Ovary (tissue), 9 donors: ENCODE data around the gene ANTXR2. TPM values are rescaled to one million over a fixed set of nuclear protein-coding genes. Genes with fewer than 3 reads are reported as not detected.

Experiments
- DNase-seq, 5 donors: peaks; one replicate each; pipeline ENCODE4 v3.0.0-alpha.2; 2019 to 2020
- H3K27ac ChIP-seq, 2 donors: fragments of 200-600 bp; one replicate each; pipeline versions ENCODE4 v1.5.1 to v1.8.0; 2019 to 2022
- H3K27me3 ChIP-seq: fragments of 200-600 bp; one replicate; pipeline ENCODE4 v1.8.0; 2022
- H3K36me3 ChIP-seq: fragments of 200-600 bp; sonication (generic); one replicate; pipeline ENCODE4 v1.5.1; 2019
- H3K4me1 ChIP-seq: one replicate; pipeline ENCODE4 v1.8.1; 2013; ENCODE audit warnings: mild to moderate bottlenecking, moderate library complexity; ENCODE audit not compliant: insufficient read depth
- H3K4me3 ChIP-seq: fragments of 200-600 bp; sonication (generic); one replicate; pipeline ENCODE4 v1.5.1; 2017
- H3K9me3 ChIP-seq, 2 donors: fragments of 200-600 bp in 1 of 2; sonication (generic) in 1 of 2; one replicate each; pipeline versions ENCODE4 v1.5.1 to v1.8.1; 2013 to 2019; ENCODE audit warnings: mild to moderate bottlenecking in 1 of 2, moderate library complexity in 1 of 2
- EP300 ChIP-seq: sonication (generic); formaldehyde crosslinking; IDR thresholded peaks from one replicate; pipeline ENCODE4 v1.6.1; 2017; ENCODE audit warnings: antibody characterized with exemption
- POLR2A ChIP-seq: fragments of 450-650 bp; IDR thresholded peaks from one replicate; pipeline ENCODE4 v1.6.1; 2017; ENCODE audit warnings: antibody characterized with exemption, mild to moderate bottlenecking, moderate library complexity
- WGBS, 3 donors: extraction: QIAGEN DNeasy Blood & Tissue Kit in 1 of 3; methylation state at CpG; one replicate each; pipeline versions ENCODE4 v1.1.5 to v1.1.7; 2013 to 2017; 5-methylcytosine and 5-hydroxymethylcytosine counted together
- intact Hi-C, 4 donors: fragments of 100-400 bp; cut with DNase I; formaldehyde crosslinking; loops; one replicate each; pipeline versions ENCODE4 v1.11.0 to v1.15.1; 2022 to 2023
- polyA plus RNA-seq, 2 donors: library from polyadenylated mRNA; stranded (reverse); fragments of 200-250 nt in 1 of 2; fragments of 350-450 nt in 1 of 2; fragmentation: Illumina TruSeq in 1 of 2; extraction: RNeasy Lipid Tissue Mini Kit (QIAGEN cat#74804) in 1 of 2; gene quantifications; one replicate each; pipeline ENCODE4 v1.2.3, GENCODE V29; 2013 to 2014
- total RNA-seq, 7 donors: library from RNA; depleted of rRNA in 2 of 7; stranded (reverse); fragments of >200 nt in 2 of 7; fragmentation: NEBNext Ultra II Directional in 3 of 7; extraction: Animal tissue kit (Norgen Biotek cat#: 25700) in 3 of 7; gene quantifications; one replicate each; pipeline versions ENCODE4 v1.1.0 to v1.2.4, GENCODE V29; 2016 to 2023
- TF ChIP-seq, protein P1 (sequence below), 3 donors: fragments of 450-650 bp in 2 of 3; fragments of 200-600 bp in 1 of 3; IDR thresholded peaks; one replicate each; pipeline versions ENCODE4 v1.5.1 to v1.8.0; 2016 to 2022; ENCODE audit warnings: antibody characterized with exemption in 3 of 3, mild to moderate bottlenecking in 1 of 3
- donor health status: DM: no; HTN: no; CAD: no; lungs with moderate emphysema.
- donor health status: DM: no; HTN: no; CAD: no.
- donor health status: Bipolar disorder and iron deficiency.
- donor health status: DM: yes; HTN: yes; CAD: no.
- donor health status: DM: no; HTN: no; CAD: no.
- donor health status: DM: yes; HTN: yes; CAD: no.

ANTXR2 gene
- total and polyA plus RNA-seq, 9 donors, result 64.4 to 231 (median 88.7) TPM

DNA sequence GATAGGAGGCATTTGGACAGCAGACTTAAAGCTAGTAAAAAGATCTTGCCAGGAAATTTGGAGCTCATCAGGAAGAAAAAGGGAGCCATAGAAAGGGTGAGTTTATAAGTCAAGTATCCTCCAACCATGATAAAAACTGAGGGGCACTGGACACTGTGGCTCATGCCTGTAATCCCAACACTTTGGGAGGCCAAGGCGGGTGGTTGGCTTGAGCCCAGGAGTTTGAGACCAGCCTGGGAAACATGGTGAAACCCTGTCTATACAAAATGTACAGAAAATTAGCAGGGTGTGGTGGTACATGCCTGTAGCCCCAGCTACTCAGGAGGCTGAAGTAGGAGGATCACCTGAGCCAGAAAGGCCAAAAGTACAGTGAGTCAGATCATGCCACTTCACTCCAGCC is 48.7 kb downstream of the ANTXR2 start:
- TF ChIP-seq POLR2A, result no peak
- TF ChIP-seq, protein P1, sequence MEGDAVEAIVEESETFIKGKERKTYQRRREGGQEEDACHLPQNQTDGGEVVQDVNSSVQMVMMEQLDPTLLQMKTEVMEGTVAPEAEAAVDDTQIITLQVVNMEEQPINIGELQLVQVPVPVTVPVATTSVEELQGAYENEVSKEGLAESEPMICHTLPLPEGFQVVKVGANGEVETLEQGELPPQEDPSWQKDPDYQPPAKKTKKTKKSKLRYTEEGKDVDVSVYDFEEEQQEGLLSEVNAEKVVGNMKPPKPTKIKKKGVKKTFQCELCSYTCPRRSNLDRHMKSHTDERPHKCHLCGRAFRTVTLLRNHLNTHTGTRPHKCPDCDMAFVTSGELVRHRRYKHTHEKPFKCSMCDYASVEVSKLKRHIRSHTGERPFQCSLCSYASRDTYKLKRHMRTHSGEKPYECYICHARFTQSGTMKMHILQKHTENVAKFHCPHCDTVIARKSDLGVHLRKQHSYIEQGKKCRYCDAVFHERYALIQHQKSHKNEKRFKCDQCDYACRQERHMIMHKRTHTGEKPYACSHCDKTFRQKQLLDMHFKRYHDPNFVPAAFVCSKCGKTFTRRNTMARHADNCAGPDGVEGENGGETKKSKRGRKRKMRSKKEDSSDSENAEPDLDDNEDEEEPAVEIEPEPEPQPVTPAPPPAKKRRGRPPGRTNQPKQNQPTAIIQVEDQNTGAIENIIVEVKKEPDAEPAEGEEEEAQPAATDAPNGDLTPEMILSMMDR (IDR thresholded peaks at IDR 0.05), result no peak
- no peak for TF ChIP-seq EP300
- 92 to 100% (median 97%) methylated on average over 1 of the region's 1 CpG for WGBS, 3 donors

DNA sequence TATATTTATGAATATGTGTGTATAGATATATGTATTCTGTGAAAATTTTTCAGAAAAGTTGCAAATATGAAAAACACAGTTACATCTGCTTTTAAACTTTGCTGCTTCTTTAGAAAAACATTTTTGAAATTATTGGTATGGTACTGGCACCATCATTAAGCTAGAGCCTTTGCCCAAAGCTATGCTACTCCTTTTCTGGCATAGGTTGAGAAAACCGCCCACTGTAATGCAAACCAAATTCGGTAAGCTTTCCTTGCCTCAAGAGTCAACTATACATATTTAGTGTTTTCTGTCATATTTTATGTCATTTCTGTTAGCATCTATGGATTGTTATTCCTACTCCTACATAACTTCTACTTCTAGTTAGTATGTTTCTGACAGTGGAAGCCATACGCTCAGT is 50.7 kb downstream of the ANTXR2 start:
- H3K4me3 ChIP-seq, result no peak overlapping the region
- intact Hi-C loops, result no loop called here
- H3K27ac ChIP-seq, result no peak overlapping the region
- WGBS, 3 donors, result 92 to 96% (median 93%) methylated on average over 3 of the region's 3 CpGs
- no peaks in the 10 kb centered on the region for H3K27me3 ChIP-seq
- no peaks in the 10 kb centered on the region for H3K9me3 ChIP-seq
- H3K4me1 ChIP-seq, result no peaks in the 10 kb centered on the region
- H3K36me3 ChIP-seq, result no peaks in the 10 kb centered on the region
- no peak for DNase-seq
- TF ChIP-seq POLR2A (no peak), EP300 (no peak)
- TF ChIP-seq, protein P1 (IDR thresholded peaks at IDR 0.05), result no peak

More for the DNA sequence above, 48.7 kb downstream of the ANTXR2 start:
- Histone ChIP-seq H3K27ac (no peak overlapping the region), H3K9me3 (no peaks in the 10 kb centered on the region), H3K4me3 (no peak overlapping the region), H3K4me1 (peaks cover 3% of the 10 kb centered on the region), H3K27me3 (no peaks in the 10 kb centered on the region), H3K36me3 (no peaks in the 10 kb centered on the region)
- DNase-seq, result no peak
- intact Hi-C loops, result no loop called here

DNA sequence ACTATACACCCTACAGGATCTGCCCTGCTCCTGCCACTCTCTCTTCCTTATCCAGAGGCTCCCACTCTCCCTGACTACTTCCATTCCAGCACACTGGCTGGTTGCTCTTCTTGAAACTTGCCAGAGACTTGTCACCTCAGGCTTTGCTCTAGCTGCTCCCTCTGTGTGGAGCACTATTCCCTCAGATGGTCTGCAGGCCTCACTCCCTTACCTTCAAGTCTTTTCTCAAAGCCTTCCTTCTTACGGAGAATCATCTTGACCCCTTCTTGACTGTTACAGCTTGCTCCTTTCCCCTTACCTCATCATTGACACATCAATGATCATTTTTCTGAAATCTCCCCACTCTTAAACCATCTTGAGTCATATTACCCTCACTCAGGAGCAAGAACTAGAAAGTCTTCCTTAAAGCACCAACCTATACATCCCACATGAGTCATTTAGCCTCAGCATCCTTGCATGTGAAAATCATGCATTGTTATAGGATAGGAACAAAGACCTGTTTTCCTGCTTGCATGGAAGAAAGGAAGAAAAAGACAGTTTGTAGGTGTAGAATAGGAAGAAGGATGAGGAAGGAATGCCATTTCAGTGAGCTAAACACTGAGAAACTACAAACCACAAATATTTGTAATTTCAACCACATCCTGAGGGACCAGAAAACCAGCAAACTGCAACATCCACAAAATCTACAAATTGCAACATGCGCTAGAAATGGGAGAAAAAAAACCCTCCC is 55.7 kb downstream of the ANTXR2 start:
- H3K4me1 ChIP-seq, result peaks cover 2% of the 10 kb centered on the region
- H3K36me3 ChIP-seq, result no peaks in the 10 kb centered on the region
- no peak for DNase-seq
- WGBS, 3 donors, result 70 to 86% (median 85%) methylated on average over 2 of the region's 2 CpGs
- TF ChIP-seq POLR2A (no peak), EP300 (no peak)
- TF ChIP-seq, protein P1 (IDR thresholded peaks at IDR 0.05), result no peak
- no peak overlapping the region for H3K4me3 ChIP-seq
- intact Hi-C loops, result no loop called here
- H3K27ac ChIP-seq, result no peak overlapping the region
- no peaks in the 10 kb centered on the region for H3K9me3 ChIP-seq
- H3K27me3 ChIP-seq, result no peaks in the 10 kb centered on the region

DNA sequence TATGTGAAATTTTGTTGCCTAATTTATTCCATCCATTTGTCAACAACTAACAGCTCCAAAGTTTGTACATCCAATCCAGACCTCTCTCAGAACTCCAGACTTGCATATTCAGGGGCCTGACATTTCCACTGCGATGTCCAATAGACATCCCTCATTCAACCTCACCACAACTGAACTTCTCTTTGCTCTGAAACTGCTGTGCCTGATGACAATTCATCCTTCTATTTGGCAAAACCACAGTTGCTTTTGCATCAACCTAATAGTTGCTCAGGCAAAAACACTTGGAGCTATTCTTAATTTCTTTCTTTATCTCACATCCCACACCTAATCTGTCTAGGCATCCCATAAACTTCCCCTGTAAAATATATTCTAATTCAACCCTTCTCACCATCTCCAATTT is 56.5 kb downstream of the ANTXR2 start:
- WGBS, 3 donors, result 86 to 100% (median 98%) methylated on average over 1 of the region's 1 CpG
- no peak for DNase-seq
- intact Hi-C loops, result no loop called here
- Histone ChIP-seq H3K27me3 (no peaks in the 10 kb centered on the region), H3K27ac (no peak overlapping the region), H3K9me3 (no peaks in the 10 kb centered on the region), H3K4me3 (no peak overlapping the region), H3K4me1 (peaks cover 2% of the 10 kb centered on the region), H3K36me3 (no peaks in the 10 kb centered on the region)
- TF ChIP-seq POLR2A (no peak), EP300 (no peak)
- TF ChIP-seq, protein P1 (IDR thresholded peaks at IDR 0.05), result no peak
